Stimulated activated CD4-positive, alpha-beta T cell treated with anti-CD3 and anti-CD28 coated beads, Interleukin-1b, Interleukin-23, amount 100 ng/mL, for 4 hours (primary cell): ENCODE data around the gene RUNX3.
"Not testable (repeated sequence)": the region's sequence is repeated elsewhere in the genome, so short reads cannot be mapped to it uniquely, and the experiment has no call there.

ENCODE experiments used
- DNase-seq, 2 donors: peaks; one replicate each; pipeline ENCODE4 v3.0.0-alpha.2; 2020; ENCODE audit warnings: low read depth in 2 of 2

The RUNX3 gene

GRCh38 chr1:24930260-24931145, at the start of gene RUNX3:
RUNX3 (minus strand) TSS chr1:24930276; CDS start chr1:24929868, 408 bp downstream.
- DNase-seq = peak; percentile 86 to 92

GRCh38 chr1:24979232-24979631, 49.2 kb upstream of the RUNX3 start:
- not testable (repeated sequence) for DNase-seq

- DNase-seq = no peak
Measured at GRCh38 chr1:24978383-24979032, 48.4 kb upstream of the RUNX3 start.

- DNase-seq = no peak
Measured at GRCh38 chr1:24975391-24975790, 45.3 kb upstream of the RUNX3 start.

DNA sequence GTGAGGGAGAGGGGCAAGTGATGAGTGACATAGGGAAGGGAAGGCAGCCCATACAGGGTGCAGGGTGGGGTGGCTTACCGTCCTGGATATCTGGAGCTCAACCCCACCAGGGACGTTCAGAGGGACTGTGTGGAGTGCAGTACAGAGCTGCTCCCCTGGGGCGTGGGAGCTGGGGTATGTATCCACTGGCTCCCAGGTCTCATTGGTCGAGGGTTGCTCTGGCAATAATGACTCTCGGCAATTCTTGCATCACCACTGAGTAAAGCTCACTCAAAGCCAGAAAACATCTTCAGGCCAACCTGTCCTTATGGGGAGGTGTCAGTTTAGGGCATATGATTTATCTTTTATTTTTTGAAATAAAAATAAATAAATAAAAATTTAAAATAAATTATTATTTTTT, 43.2 kb upstream of the RUNX3 start:
- DNase-seq = no peak

- DNase-seq = no peak
Measured at GRCh38 chr1:24972915-24973242, 42.8 kb upstream of the RUNX3 start.

DNA sequence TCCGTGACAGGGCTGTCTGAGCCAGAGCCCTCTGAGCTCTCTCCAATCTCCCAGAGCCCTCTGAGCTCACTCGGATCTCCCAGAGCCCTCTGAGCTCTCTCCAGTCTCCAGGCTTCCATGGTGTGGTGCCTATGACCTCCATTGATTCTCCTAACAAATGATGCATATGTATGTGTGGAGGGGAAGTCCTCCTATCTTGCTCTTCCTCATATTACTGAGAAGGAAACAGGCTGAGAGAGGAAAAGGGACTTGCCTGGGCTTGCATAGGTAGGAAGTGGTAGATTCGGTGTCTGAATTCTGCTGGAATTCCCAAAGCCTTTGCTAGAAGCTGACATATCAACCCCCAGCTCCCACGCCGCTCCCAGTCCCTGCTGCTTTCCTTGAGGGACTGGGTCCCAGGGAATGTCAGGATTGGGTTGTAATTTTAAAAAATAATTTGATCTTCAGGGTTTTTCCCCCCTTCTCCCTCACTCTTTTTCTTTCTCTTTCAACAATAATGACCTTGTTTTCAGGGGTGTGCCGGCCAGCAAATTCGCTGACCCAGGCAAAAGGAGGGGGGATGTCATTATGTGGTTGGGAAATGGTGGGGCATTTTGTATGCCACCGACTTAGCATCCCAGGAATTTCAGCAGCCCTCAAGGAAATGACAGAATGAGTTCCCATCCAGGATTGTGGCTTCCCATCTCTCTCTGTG, 42.3 kb upstream of the RUNX3 start:
- DNase-seq = no peak

DNA sequence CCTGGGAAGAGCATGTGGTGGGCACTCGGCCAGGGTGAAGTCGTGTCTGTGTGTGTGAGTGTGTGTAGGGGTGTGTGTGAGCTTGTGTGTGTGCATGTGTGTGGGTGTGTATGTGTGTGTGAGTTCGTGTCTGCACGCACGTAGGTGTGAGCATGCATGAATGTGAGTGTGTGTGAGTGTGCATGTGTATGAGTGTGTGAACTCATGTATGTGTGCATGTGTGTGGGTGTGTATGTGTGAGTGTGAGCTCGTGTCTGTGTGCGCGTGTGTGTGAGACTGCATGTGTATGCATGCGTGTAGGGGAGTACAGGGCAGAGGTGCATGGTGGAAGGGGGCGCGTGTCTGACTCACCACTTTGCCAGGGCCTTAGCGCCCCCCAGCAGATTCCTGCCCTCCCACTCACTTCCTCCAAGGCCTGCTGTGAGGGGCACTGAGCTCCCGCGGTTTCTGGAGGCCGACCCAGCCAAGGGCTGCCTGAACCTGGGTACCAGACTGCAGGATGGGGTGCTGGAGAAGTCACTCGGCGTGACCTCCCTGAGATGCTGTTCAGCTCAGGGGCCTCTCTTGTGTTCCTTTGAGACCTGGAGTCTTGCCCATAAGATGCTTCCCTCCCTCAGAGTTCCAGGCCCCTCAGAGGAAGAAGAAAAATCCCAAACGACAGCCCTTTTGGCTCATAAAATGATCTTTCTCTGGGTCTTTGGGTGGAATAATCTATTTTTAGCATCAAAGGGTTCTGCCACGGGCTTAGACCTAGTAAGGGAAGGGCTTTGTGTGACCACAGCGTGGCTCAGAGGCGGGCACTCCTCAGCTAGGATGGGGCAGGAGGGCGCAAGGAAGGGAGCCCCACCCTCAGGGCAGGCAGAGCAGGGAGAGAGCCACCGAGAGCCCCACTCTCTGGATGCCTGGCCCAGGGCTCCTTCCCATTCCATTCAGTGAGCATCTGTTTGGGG, 41.1 kb upstream of the RUNX3 start:
- no peak for DNase-seq

GRCh38 chr1:24970399-24970753, 40.3 kb upstream of the RUNX3 start:
- DNase-seq = no peak

GRCh38 chr1:24969596-24970398, 39.7 kb upstream of the RUNX3 start:
- no peak for DNase-seq

DNA sequence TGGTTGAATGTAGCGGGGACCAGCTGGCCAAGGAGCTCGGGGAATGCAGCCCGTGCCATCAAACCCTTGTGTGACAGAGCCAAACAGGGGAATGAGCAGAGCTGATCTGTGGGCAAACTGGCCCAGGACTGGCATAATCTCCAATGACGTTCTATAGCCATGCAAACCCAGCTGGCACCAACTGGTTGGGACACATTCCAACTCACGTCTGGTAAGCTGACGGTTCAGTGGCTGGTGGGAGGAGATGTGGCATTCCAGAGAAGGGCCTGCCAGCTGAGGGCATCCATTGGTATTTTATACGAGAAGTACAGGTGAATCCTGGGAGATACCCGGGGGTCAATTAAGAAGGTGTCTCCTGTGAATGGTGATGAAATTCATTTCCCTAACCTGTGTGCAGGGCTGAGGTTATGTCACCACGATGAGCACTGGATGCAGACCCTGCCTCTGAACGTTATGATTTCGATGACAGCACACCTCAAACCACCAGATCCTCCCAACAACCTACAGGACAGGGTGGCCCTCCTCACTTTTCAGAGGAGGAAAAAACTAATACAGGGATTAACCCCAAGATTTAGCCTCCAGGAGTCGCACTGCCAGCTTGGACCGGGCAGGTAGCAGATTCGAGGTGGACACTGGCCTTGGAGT, 39.0 kb upstream of the RUNX3 start:
- no peak for DNase-seq

- no peak for DNase-seq
Measured at GRCh38 chr1:24967962-24968361, 37.9 kb upstream of the RUNX3 start.

- DNase-seq = no peak
Measured at GRCh38 chr1:24967555-24967954, 37.5 kb upstream of the RUNX3 start.

DNA sequence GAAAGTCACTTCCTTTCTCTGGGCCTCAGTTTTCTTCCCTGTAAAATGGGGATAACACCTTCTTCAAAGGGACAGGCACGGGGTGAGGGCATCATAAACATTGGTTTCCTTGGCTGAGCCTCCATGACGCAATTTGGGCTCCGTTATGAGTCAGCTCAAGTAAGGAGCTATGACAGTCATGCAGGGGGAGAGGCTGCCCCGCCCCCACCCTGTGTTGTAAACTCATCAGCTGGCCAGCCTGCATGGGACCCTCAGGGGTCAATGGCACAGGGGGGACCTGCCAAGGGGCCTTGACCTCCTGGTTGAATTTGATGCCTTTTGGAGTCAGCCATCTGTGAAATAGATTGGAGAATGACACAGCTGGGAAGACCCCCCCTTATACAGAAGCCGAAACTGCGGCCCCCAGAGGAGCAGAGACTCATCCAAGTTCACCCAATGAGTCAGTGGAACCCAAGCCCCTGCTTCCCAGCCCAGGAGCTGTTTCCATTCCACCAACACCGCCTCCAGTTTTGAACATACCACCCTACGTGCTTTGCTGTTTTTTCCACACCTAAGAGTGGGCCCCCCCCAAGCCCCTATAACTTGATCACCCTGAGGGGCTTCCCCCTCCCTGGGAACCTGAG, 36.8 kb upstream of the RUNX3 start:
- peak; percentile 49 to 53 for DNase-seq

DNA sequence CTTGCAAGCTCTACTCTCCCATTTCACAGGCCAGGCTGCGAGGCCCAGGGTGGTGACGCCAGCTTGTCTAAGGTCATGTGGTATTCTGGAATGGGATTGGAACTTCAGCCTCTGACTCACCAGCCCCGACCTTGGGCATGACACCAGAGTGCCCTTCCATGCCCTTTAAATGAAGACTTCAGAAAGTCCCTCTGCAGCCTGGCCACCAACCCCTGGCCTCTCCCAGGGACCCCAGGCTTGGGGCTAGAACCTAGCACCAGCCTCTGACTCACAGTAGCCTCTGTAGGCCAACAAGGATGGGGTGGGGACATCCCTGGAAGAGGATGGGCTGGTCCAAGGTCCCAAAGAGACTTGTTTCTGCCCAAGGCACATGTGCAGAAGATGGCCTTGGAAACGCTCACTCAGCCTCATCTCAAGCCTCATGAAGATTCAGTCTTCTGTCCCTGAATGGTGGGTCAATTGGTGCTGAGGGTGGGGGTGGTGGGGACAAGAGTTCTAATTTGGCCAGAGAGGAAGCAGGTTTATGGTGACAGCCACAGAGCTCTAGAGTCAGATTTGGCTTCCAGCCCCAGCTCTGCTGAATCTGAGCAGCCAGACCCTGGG, 36.1 kb upstream of the RUNX3 start:
- no peak for DNase-seq

DNA sequence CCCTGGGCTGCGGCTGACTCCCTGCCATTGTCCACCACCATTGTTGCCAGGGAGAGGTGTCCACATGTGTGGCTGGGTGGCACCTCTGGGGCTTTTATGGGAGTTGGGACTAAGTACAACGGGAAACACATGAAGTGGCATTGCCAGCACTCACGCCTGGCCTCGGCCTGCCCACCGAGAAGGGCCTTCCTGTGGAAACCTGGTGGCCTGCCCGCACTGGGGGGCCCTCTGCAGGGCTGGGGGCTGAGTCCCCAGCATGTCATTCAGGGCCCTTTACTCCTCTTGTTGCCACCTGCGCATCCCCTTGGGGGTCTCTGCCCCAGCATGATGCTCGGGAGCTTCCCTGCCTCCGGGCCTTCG, 35.5 kb upstream of the RUNX3 start:
- no peak for DNase-seq

- peak; percentile 68 to 75 for DNase-seq
Measured at GRCh38 chr1:24964811-24965570, 34.9 kb upstream of the RUNX3 start.

DNA sequence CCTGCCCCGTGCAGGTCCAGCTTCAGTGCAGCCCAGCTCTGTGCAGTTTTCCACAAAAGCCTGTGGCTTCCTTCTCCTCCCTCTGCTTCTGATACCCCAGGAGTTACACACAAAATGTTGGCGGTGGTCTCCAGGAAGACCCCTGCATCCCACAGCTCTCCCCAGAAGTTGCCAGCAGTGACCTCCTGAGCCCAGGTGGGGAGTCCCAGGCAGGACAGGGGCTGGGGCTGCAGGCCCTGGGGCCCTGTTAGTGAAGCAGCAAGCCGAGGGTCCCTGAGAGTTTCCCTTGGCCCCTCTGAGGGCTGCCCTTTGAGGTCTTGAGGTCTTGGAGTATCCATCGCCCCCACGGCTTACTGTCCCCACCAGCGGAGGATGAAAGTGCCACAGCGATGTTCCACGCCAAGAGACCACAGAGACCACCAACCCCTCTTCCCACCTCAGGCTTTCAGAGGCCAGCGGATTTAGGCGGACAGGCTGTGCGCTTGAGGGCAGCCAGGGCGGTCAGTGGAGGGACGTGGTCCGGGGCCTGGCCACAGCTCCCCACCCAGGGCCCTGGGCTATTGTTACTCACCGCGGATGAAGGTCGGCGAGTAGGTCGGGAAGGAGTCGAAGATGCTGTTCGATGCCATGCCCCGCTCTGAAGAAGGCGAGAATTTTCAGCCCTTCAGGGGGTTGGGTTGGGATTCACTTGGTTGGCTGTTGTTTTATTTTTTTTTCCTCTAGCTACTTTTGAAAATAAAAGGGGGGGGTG, 34.0 kb upstream of the RUNX3 start:
- no peak for DNase-seq
